ENCODE measurements around the gene HLF. TPM values are rescaled to one million over a fixed set of nuclear protein-coding genes. Genes with fewer than 3 reads are reported as not detected.

HLF gene
- total and polyA plus RNA-seq, 4 donors: 2.0 to 12.4 (median 8.8) TPM

GRCh38 chr17:55284001-55284884 is 19.5 kb downstream of the HLF start:
- H3K36me3 ChIP-seq (ENCODE audit: control insufficient read depth in 1 of 2, insufficient read depth in 2 of 2, low read length in 1 of 2): no peaks in the 10 kb centered on the region
- DNase-seq: no peak
- H3K4me3 ChIP-seq (ENCODE audit: low read length in 2 of 2): no peak overlapping the region
- ATAC-seq (ENCODE audit: low FRiP score): no peak
- intact Hi-C loops (cut with DNase I): no loop called here
- 79 to 81% methylated on average over 7 of the region's 7 CpGs for WGBS, 2 donors
- no peaks in the 10 kb centered on the region for H3K9me3 ChIP-seq (ENCODE audit: control insufficient read depth, low read length)
- peaks cover 10 to 35% of the 10 kb centered on the region in 2 donors for H3K4me1 ChIP-seq (ENCODE audit: control insufficient read depth in 1 of 2, insufficient read depth in 2 of 2, low read length in 2 of 2)
- no peaks in the 10 kb centered on the region for H3K27me3 ChIP-seq (ENCODE audit: control insufficient read depth in 1 of 2, insufficient read depth in 2 of 2, low read length in 1 of 2)
- H3K27ac ChIP-seq (ENCODE audit: low read depth in 1 of 2, low read length in 2 of 2): peak overlapping the region; percentile 73 to 100

GRCh38 chr17:55284944-55285339 is 20.2 kb downstream of the HLF start:
- DNase-seq (peak in 1 of 2 donors; percentile 47), ATAC-seq (ENCODE audit: low FRiP score) (no peak)
- intact Hi-C loops (cut with DNase I): no loop called here
- H3K27me3 ChIP-seq (ENCODE audit: control insufficient read depth in 1 of 2, insufficient read depth in 2 of 2, low read length in 1 of 2): no peaks in the 10 kb centered on the region
- WGBS, 2 donors: 6 to 10% methylated on average over 2 of the region's 2 CpGs
- no peak overlapping the region for H3K4me3 ChIP-seq (ENCODE audit: low read length in 2 of 2)
- no peaks in the 10 kb centered on the region for H3K9me3 ChIP-seq (ENCODE audit: control insufficient read depth, low read length)
- H3K36me3 ChIP-seq (ENCODE audit: control insufficient read depth in 1 of 2, insufficient read depth in 2 of 2, low read length in 1 of 2): no peaks in the 10 kb centered on the region
- peaks cover 10 to 36% of the 10 kb centered on the region in 2 donors for H3K4me1 ChIP-seq (ENCODE audit: control insufficient read depth in 1 of 2, insufficient read depth in 2 of 2, low read length in 2 of 2)
- H3K27ac ChIP-seq (ENCODE audit: low read depth in 1 of 2, low read length in 2 of 2): peak overlapping the region; percentile 73 to 100

- Histone ChIP-seq H3K4me3 (ENCODE audit: low read length in 2 of 2) (no peak overlapping the region), H3K36me3 (ENCODE audit: control insufficient read depth in 1 of 2, insufficient read depth in 2 of 2, low read length in 1 of 2) (no peaks in the 10 kb centered on the region), H3K27me3 (ENCODE audit: control insufficient read depth in 1 of 2, insufficient read depth in 2 of 2, low read length in 1 of 2) (no peaks in the 10 kb centered on the region), H3K4me1 (ENCODE audit: control insufficient read depth in 1 of 2, insufficient read depth in 2 of 2, low read length in 2 of 2) (peaks cover 10 to 36% of the 10 kb centered on the region in 2 donors), H3K27ac (ENCODE audit: low read depth in 1 of 2, low read length in 2 of 2) (peak overlapping the region; percentile 91 to 100), H3K9me3 (ENCODE audit: control insufficient read depth, low read length) (no peaks in the 10 kb centered on the region)
- ATAC-seq (ENCODE audit: low FRiP score) (peak; percentile 86), DNase-seq (peak; percentile 93 to 94)
- intact Hi-C loops (cut with DNase I): no loop called here
- WGBS, 2 donors: 3 to 5% methylated on average over 11 of the region's 11 CpGs
These were observed 20.9 kb downstream of the HLF start for GRCh38 chr17:55285340-55286301.

GRCh38 chr17:55286681-55287589 is 22.2 kb downstream of the HLF start:
- Histone ChIP-seq H3K36me3 (ENCODE audit: control insufficient read depth in 1 of 2, insufficient read depth in 2 of 2, low read length in 1 of 2) (no peaks in the 10 kb centered on the region), H3K27ac (ENCODE audit: low read depth in 1 of 2, low read length in 2 of 2) (peak overlapping the region in 1 of 2 donors; percentile 84), H3K9me3 (ENCODE audit: control insufficient read depth, low read length) (no peaks in the 10 kb centered on the region), H3K4me1 (ENCODE audit: control insufficient read depth in 1 of 2, insufficient read depth in 2 of 2, low read length in 2 of 2) (peaks cover 9 to 36% of the 10 kb centered on the region in 2 donors), H3K4me3 (ENCODE audit: low read length in 2 of 2) (no peak overlapping the region), H3K27me3 (ENCODE audit: control insufficient read depth in 1 of 2, insufficient read depth in 2 of 2, low read length in 1 of 2) (no peaks in the 10 kb centered on the region)
- ATAC-seq (ENCODE audit: low FRiP score): no peak
- WGBS, 2 donors: 61 to 67% methylated on average over 3 of the region's 3 CpGs
- intact Hi-C loops (cut with DNase I): no loop called here
- DNase-seq: no peak

GRCh38 chr17:55288356-55289105 is 23.8 kb downstream of the HLF start:
- no peak for DNase-seq

GRCh38 chr17:55289106-55289446 is 24.3 kb downstream of the HLF start:
- DNase-seq (no peak), ATAC-seq (ENCODE audit: low FRiP score) (no peak)
- Histone ChIP-seq H3K9me3 (ENCODE audit: control insufficient read depth, low read length) (no peaks in the 10 kb centered on the region), H3K36me3 (ENCODE audit: control insufficient read depth in 1 of 2, insufficient read depth in 2 of 2, low read length in 1 of 2) (no peaks in the 10 kb centered on the region), H3K27ac (ENCODE audit: low read depth in 1 of 2, low read length in 2 of 2) (peak overlapping the region in 1 of 2 donors; percentile 6), H3K27me3 (ENCODE audit: control insufficient read depth in 1 of 2, insufficient read depth in 2 of 2, low read length in 1 of 2) (no peaks in the 10 kb centered on the region), H3K4me3 (ENCODE audit: low read length in 2 of 2) (no peak overlapping the region), H3K4me1 (ENCODE audit: control insufficient read depth in 1 of 2, insufficient read depth in 2 of 2, low read length in 2 of 2) (peaks cover 6 to 22% of the 10 kb centered on the region in 2 donors)
- 13 to 49% methylated on average over 1 of the region's 1 CpG for WGBS, 2 donors
- intact Hi-C loops (cut with DNase I): no loop called here

More at GRCh38 chr17:55288356-55289105, 23.8 kb downstream of the HLF start:
- Histone ChIP-seq H3K27me3 (ENCODE audit: control insufficient read depth in 1 of 2, insufficient read depth in 2 of 2, low read length in 1 of 2) (no peaks in the 10 kb centered on the region), H3K27ac (ENCODE audit: low read depth in 1 of 2, low read length in 2 of 2) (no peak overlapping the region), H3K36me3 (ENCODE audit: control insufficient read depth in 1 of 2, insufficient read depth in 2 of 2, low read length in 1 of 2) (no peaks in the 10 kb centered on the region), H3K9me3 (ENCODE audit: control insufficient read depth, low read length) (no peaks in the 10 kb centered on the region), H3K4me1 (ENCODE audit: control insufficient read depth in 1 of 2, insufficient read depth in 2 of 2, low read length in 2 of 2) (peaks cover 7 to 26% of the 10 kb centered on the region in 2 donors), H3K4me3 (ENCODE audit: low read length in 2 of 2) (no peak overlapping the region)
- ATAC-seq (ENCODE audit: low FRiP score): no peak
- 98 to 99% methylated on average over 7 of the region's 7 CpGs for WGBS, 2 donors
- intact Hi-C loops (cut with DNase I): no loop called here

- Histone ChIP-seq H3K36me3 (ENCODE audit: control insufficient read depth in 1 of 2, insufficient read depth in 2 of 2, low read length in 1 of 2) (no peaks in the 10 kb centered on the region), H3K4me3 (ENCODE audit: low read length in 2 of 2) (no peak overlapping the region), H3K9me3 (ENCODE audit: control insufficient read depth, low read length) (no peaks in the 10 kb centered on the region), H3K4me1 (ENCODE audit: control insufficient read depth in 1 of 2, insufficient read depth in 2 of 2, low read length in 2 of 2) (peaks cover 4 to 14% of the 10 kb centered on the region in 2 donors), H3K27ac (ENCODE audit: low read depth in 1 of 2, low read length in 2 of 2) (no peak overlapping the region), H3K27me3 (ENCODE audit: control insufficient read depth in 1 of 2, insufficient read depth in 2 of 2, low read length in 1 of 2) (no peaks in the 10 kb centered on the region)
- intact Hi-C loops (cut with DNase I): no loop called here
- DNase-seq (no peak), ATAC-seq (ENCODE audit: low FRiP score) (no peak)
- 95 to 98% methylated on average over 4 of the region's 4 CpGs for WGBS, 2 donors
These were observed 25.2 kb downstream of the HLF start for GRCh38 chr17:55289978-55290377.

Measured in aorta (tissue), 5 donors.